Measurements from ENCODE around the gene ENC1.

DNA sequence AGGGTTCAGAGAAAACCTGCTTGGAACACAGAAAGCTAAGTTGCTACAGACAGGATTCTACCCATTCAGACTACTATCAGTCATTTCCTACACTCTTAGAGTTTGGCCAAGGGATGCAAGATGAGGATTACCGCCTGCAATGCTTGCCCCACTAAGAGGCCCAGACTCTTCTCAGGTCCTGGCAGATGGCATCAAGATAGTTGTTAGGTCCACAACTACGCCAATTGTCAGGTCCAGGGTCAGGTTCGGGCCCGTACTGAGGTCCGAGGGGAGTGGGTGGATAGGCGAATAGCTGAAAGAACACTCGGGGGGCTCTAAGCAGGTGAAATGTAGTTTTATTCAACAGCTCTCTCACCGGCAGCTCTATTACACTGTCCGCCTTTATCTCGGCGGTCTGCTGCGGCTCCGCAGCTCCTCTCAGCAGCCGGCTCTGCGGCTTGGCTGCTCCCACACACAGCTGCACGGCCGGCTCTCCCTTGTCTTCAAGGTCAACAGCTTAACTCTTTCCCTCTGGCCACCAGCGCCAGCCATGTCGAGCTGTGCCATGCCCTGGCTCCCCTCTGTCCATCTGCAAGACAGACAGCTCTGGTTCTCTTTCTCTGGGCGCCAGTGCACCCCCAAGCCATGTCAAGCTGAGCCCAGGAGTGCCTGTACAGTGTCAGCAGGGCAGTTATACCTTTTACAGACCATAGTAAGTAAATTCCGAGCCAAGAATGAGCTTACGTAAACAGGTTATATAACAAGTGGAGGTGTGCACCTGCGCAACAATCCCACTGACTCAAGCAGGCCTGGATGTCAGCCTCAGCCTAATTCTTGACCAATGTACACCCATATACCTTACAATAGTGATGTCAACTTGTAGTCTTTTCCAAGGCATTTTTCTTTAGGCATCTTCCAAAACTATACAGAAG is 24.0 kb downstream of the ENC1 start:
- TF ChIP-seq, protein P1, sequence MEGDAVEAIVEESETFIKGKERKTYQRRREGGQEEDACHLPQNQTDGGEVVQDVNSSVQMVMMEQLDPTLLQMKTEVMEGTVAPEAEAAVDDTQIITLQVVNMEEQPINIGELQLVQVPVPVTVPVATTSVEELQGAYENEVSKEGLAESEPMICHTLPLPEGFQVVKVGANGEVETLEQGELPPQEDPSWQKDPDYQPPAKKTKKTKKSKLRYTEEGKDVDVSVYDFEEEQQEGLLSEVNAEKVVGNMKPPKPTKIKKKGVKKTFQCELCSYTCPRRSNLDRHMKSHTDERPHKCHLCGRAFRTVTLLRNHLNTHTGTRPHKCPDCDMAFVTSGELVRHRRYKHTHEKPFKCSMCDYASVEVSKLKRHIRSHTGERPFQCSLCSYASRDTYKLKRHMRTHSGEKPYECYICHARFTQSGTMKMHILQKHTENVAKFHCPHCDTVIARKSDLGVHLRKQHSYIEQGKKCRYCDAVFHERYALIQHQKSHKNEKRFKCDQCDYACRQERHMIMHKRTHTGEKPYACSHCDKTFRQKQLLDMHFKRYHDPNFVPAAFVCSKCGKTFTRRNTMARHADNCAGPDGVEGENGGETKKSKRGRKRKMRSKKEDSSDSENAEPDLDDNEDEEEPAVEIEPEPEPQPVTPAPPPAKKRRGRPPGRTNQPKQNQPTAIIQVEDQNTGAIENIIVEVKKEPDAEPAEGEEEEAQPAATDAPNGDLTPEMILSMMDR (IDR thresholded peaks at IDR 0.05), result no peak
- TF ChIP-seq POLR2A (IDR thresholded peaks at IDR 0.05), result no peak

All from heart left ventricle (tissue), 13 donors.